Measurements from ENCODE around the gene EPHB2. TPM values are rescaled to one million over a fixed set of nuclear protein-coding genes. Genes with fewer than 3 reads are reported as not detected.

Gene EPHB2
- total and polyA plus RNA-seq, 7 experiments from 2014 or later: 0.27 to 2.2 (median 0.49) TPM; not detected in 3

GRCh38 chr1:22688466-22688865 is 22.2 kb upstream of the EPHB2 start:
- Mint-ChIP-seq H3K36me3 (no peaks in the 10 kb centered on the region), H3K4me1 (no peaks in the 10 kb centered on the region), H3K27me3 (peaks cover 6 to 46% (median 16%) of the 10 kb centered on the region in 5 donors), H3K4me3 (no peak overlapping the region), H3K27ac (no peak overlapping the region), H3K9me3 (peaks cover 0 to 1% (median 0%) of the 10 kb centered on the region in 11 donors)
- H3K36me3 ChIP-seq (ENCODE audit: control insufficient read depth in 2 of 3, insufficient read depth in 3 of 3, low read length in 3 of 3): no peaks in the 10 kb centered on the region
- H3K4me3 ChIP-seq (ENCODE audit: low read length): no peak overlapping the region
- H3K9me3 ChIP-seq (ENCODE audit: control insufficient read depth in 2 of 3, low read length in 3 of 3): no peaks in the 10 kb centered on the region
- no peaks in the 10 kb centered on the region for H3K4me1 ChIP-seq (ENCODE audit: control insufficient read depth in 2 of 2, insufficient read depth in 2 of 2, low read length in 2 of 2)
- no peaks in the 10 kb centered on the region for H3K27me3 ChIP-seq (ENCODE audit: control insufficient read depth in 2 of 2, insufficient read depth in 2 of 2, low read length in 2 of 2)
- DNase-seq (no peak), ATAC-seq (no peak)
- POLR2A ChIA-PET: no interaction called here
- intact Hi-C loops (cut with micrococcal nuclease): no loop called here
- no peak overlapping the region for H3K27ac ChIP-seq (ENCODE audit: low read depth, low read length)
- CTCF ChIA-PET: no interaction called here

DNA sequence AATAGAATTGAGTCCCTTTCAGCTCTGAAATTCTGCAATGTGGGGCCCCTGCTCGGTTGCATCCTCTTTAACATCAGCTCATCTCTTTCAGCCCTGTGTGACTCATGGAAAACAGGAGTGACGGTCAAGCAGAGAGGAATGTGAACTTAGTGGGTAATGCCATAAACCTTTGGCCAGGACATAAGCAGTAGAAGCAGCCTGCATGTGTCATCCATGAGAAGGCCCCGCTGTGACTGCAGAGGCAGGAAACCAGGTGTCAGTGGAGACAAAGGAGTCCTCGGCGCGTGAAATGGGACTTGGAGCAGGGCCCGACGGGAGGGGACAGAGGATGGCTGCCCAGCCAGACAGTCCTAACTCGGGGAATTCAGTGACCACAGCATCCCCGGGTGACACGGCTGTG is 21.1 kb upstream of the EPHB2 start:
- H3K27ac ChIP-seq (ENCODE audit: low read depth, low read length): no peak overlapping the region
- no peaks in the 10 kb centered on the region for H3K36me3 ChIP-seq (ENCODE audit: control insufficient read depth in 2 of 3, insufficient read depth in 3 of 3, low read length in 3 of 3)
- no peaks in the 10 kb centered on the region for H3K9me3 ChIP-seq (ENCODE audit: control insufficient read depth in 2 of 3, low read length in 3 of 3)
- H3K27ac Mint-ChIP-seq: no peak overlapping the region
- H3K27me3 Mint-ChIP-seq: peaks cover 6 to 37% (median 11%) of the 10 kb centered on the region in 5 donors
- DNase-seq: no peak
- H3K4me3 ChIP-seq (ENCODE audit: low read length): no peak overlapping the region
- H3K4me1 ChIP-seq (ENCODE audit: control insufficient read depth in 2 of 2, insufficient read depth in 2 of 2, low read length in 2 of 2): no peaks in the 10 kb centered on the region
- no peaks in the 10 kb centered on the region for H3K36me3 Mint-ChIP-seq
- H3K4me1 Mint-ChIP-seq: no peaks in the 10 kb centered on the region
- no peak overlapping the region for H3K4me3 Mint-ChIP-seq
- no peaks in the 10 kb centered on the region for H3K9me3 Mint-ChIP-seq
- intact Hi-C loops (cut with micrococcal nuclease): no loop called here
- ChIA-PET CTCF (interaction anchor here (0.6 kb wide), 1 partner anchor 805 kb away, joined by 5 read pairs; no protein-coding TSS in a partner anchor), POLR2A (no interaction called here)
- no peaks in the 10 kb centered on the region for H3K27me3 ChIP-seq (ENCODE audit: control insufficient read depth in 2 of 2, insufficient read depth in 2 of 2, low read length in 2 of 2)
- ATAC-seq: no peak

- Mint-ChIP-seq H3K9me3 (no peaks in the 10 kb centered on the region), H3K27ac (no peak overlapping the region), H3K27me3 (peaks cover 4 to 31% (median 6%) of the 10 kb centered on the region in 5 donors), H3K4me3 (no peak overlapping the region), H3K4me1 (no peaks in the 10 kb centered on the region), H3K36me3 (no peaks in the 10 kb centered on the region)
- Histone ChIP-seq H3K27ac (ENCODE audit: low read depth, low read length) (no peak overlapping the region), H3K27me3 (ENCODE audit: control insufficient read depth in 2 of 2, insufficient read depth in 2 of 2, low read length in 2 of 2) (no peaks in the 10 kb centered on the region), H3K36me3 (ENCODE audit: control insufficient read depth in 2 of 3, insufficient read depth in 3 of 3, low read length in 3 of 3) (no peaks in the 10 kb centered on the region), H3K4me3 (ENCODE audit: low read length) (no peak overlapping the region), H3K4me1 (ENCODE audit: control insufficient read depth in 2 of 2, insufficient read depth in 2 of 2, low read length in 2 of 2) (no peaks in the 10 kb centered on the region), H3K9me3 (ENCODE audit: control insufficient read depth in 2 of 3, low read length in 3 of 3) (no peaks in the 10 kb centered on the region)
- no peak for DNase-seq
- ChIA-PET CTCF (no interaction called here), POLR2A (no interaction called here)
- ATAC-seq: no peak
- intact Hi-C loops (cut with micrococcal nuclease): no loop called here
These were observed 19.4 kb upstream of the EPHB2 start for GRCh38 chr1:22691031-22691753.

- H3K36me3 Mint-ChIP-seq: no peaks in the 10 kb centered on the region
- Histone ChIP-seq H3K9me3 (ENCODE audit: control insufficient read depth in 2 of 3, low read length in 3 of 3) (no peaks in the 10 kb centered on the region), H3K27me3 (ENCODE audit: control insufficient read depth in 2 of 2, insufficient read depth in 2 of 2, low read length in 2 of 2) (no peaks in the 10 kb centered on the region), H3K4me1 (ENCODE audit: control insufficient read depth in 2 of 2, insufficient read depth in 2 of 2, low read length in 2 of 2) (no peaks in the 10 kb centered on the region), H3K27ac (ENCODE audit: low read depth, low read length) (no peak overlapping the region), H3K4me3 (ENCODE audit: low read length) (no peak overlapping the region), H3K36me3 (ENCODE audit: control insufficient read depth in 2 of 3, insufficient read depth in 3 of 3, low read length in 3 of 3) (no peaks in the 10 kb centered on the region)
- peaks cover 0 to 1% (median 0%) of the 10 kb centered on the region in 11 donors for H3K9me3 Mint-ChIP-seq
- ATAC-seq: no peak
- H3K4me1 Mint-ChIP-seq: no peaks in the 10 kb centered on the region
- no peak overlapping the region for H3K4me3 Mint-ChIP-seq
- intact Hi-C loops (cut with micrococcal nuclease): no loop called here
- no peak for DNase-seq
- ChIA-PET CTCF (no interaction called here), POLR2A (no interaction called here)
- peaks cover 0 to 10% (median 0%) of the 10 kb centered on the region in 5 donors for H3K27me3 Mint-ChIP-seq
- H3K27ac Mint-ChIP-seq: no peak overlapping the region
These were observed 16.5 kb upstream of the EPHB2 start for GRCh38 chr1:22694172-22694571.

DNA sequence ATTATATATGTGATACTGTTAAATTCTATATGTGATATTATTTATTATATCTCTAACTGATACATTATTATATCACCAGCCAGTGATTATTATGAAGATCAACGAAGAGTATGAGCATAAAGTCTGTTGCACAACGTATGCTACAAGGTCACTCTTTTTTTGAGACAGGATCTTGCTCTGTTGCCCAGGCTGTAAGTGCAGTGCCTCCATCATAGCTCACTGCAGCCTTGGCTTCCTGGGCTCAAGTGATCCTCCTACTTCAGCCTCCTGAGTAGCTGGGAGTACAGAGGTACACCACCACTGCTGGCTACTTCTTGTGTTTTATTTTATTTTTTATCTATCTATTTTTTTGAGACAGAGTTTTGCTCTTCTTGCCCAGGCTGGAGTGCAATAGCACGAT is 14.0 kb upstream of the EPHB2 start:
- Mint-ChIP-seq H3K9me3 (peaks cover 0 to 2% (median 0%) of the 10 kb centered on the region in 11 donors), H3K36me3 (no peaks in the 10 kb centered on the region), H3K27me3 (peaks cover 0 to 8% (median under 1%) of the 10 kb centered on the region in 5 donors), H3K27ac (no peak overlapping the region), H3K4me3 (no peak overlapping the region), H3K4me1 (no peaks in the 10 kb centered on the region)
- ATAC-seq (no peak), DNase-seq (no peak)
- intact Hi-C loops (cut with micrococcal nuclease): no loop called here
- Histone ChIP-seq H3K36me3 (ENCODE audit: control insufficient read depth in 2 of 3, insufficient read depth in 3 of 3, low read length in 3 of 3) (no peaks in the 10 kb centered on the region), H3K4me1 (ENCODE audit: control insufficient read depth in 2 of 2, insufficient read depth in 2 of 2, low read length in 2 of 2) (no peaks in the 10 kb centered on the region), H3K9me3 (ENCODE audit: control insufficient read depth in 2 of 3, low read length in 3 of 3) (no peaks in the 10 kb centered on the region), H3K27ac (ENCODE audit: low read depth, low read length) (no peak overlapping the region), H3K27me3 (ENCODE audit: control insufficient read depth in 2 of 2, insufficient read depth in 2 of 2, low read length in 2 of 2) (no peaks in the 10 kb centered on the region), H3K4me3 (ENCODE audit: low read length) (no peak overlapping the region)
- ChIA-PET POLR2A (no interaction called here), CTCF (no interaction called here)

- intact Hi-C loops (cut with micrococcal nuclease): no loop called here
- no peak overlapping the region for H3K4me3 Mint-ChIP-seq
- Histone ChIP-seq H3K27ac (ENCODE audit: low read depth, low read length) (no peak overlapping the region), H3K36me3 (ENCODE audit: control insufficient read depth in 2 of 3, insufficient read depth in 3 of 3, low read length in 3 of 3) (no peaks in the 10 kb centered on the region), H3K27me3 (ENCODE audit: control insufficient read depth in 2 of 2, insufficient read depth in 2 of 2, low read length in 2 of 2) (no peaks in the 10 kb centered on the region), H3K4me3 (ENCODE audit: low read length) (no peak overlapping the region), H3K4me1 (ENCODE audit: control insufficient read depth in 2 of 2, insufficient read depth in 2 of 2, low read length in 2 of 2) (no peaks in the 10 kb centered on the region), H3K9me3 (ENCODE audit: control insufficient read depth in 2 of 3, low read length in 3 of 3) (no peaks in the 10 kb centered on the region)
- ATAC-seq (no peak), DNase-seq (no peak)
- CTCF ChIA-PET: no interaction called here
- POLR2A ChIA-PET: no interaction called here
- peaks cover 0 to 13% (median 6%) of the 10 kb centered on the region in 5 donors for H3K27me3 Mint-ChIP-seq
- no peaks in the 10 kb centered on the region for H3K36me3 Mint-ChIP-seq
- H3K4me1 Mint-ChIP-seq: no peaks in the 10 kb centered on the region
- no peak overlapping the region for H3K27ac Mint-ChIP-seq
- peaks cover 0 to 2% (median 0%) of the 10 kb centered on the region in 11 donors for H3K9me3 Mint-ChIP-seq
These were observed 12.7 kb upstream of the EPHB2 start for GRCh38 chr1:22697980-22698379.

All from naive thymus-derived CD4-positive, alpha-beta T cell (primary cell).